ENCODE results near the gene LRFN5.
"Not testable (repeated sequence)": the region's sequence is repeated elsewhere in the genome, so short reads cannot be mapped to it uniquely, and the experiment has no call there.

Gene LRFN5

GRCh38 chr14:41911155-41911554, 304.5 kb downstream of the LRFN5 start:
- DNase-seq = not testable (repeated sequence)

DNA sequence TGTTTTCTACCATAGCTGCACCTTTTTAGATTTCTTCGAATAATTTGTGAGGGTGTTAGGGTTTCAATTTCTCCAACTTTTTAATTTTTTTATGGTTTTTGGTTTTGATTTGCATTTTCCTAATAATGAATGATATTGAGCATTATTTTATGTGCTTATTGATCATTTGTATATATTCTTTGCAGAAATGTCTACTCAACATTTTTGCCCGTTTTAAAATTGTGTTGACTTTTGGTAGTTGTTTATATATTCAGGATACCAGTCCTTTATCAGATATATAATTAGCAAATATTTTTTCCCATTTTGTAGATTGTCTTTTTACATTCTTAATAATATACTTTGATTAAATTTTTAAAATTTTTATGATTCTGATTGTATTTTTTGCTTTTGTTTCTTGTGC, 306.7 kb downstream of the LRFN5 start:
- DNase-seq = no peak

GRCh38 chr14:41915732-41916131, 309.1 kb downstream of the LRFN5 start:
- DNase-seq = no peak

- DNase-seq = no peak
Observed at GRCh38 chr14:41916313-41916712, 309.6 kb downstream of the LRFN5 start.

GRCh38 chr14:41925409-41925808, 318.7 kb downstream of the LRFN5 start:
- DNase-seq = no peak

- no peak for DNase-seq
Observed at GRCh38 chr14:41950428-41951151, 343.9 kb downstream of the LRFN5 start.
